Activated T-cell treated with anti-CD3 and anti-CD28 coated beads, Interleukin-2, amount 50 U/mL, for 24 hours (primary cell): ENCODE data around the gene KCNAB3.

Source experiments
- DNase-seq: peaks from one replicate; pipeline ENCODE4 v3.0.0-alpha.2; 2020
- H3K27ac Mint-ChIP-seq: 2 replicates; pipeline ENCODE4 v1.8.0; 2020; ENCODE audit warnings: mild to moderate bottlenecking, mixed read lengths
- H3K27me3 Mint-ChIP-seq: 2 replicates; pipeline ENCODE4 v1.8.0; 2020; ENCODE audit warnings: mixed read lengths
- H3K36me3 Mint-ChIP-seq: 2 replicates; pipeline ENCODE4 v1.8.0; 2020; ENCODE audit warnings: low read depth, mixed read lengths
- H3K4me1 Mint-ChIP-seq: 2 replicates; pipeline ENCODE4 v1.8.0; 2020; ENCODE audit warnings: low read depth, mixed read lengths
- H3K4me3 Mint-ChIP-seq: 2 replicates; pipeline ENCODE4 v1.8.0; 2020; ENCODE audit warnings: mild to moderate bottlenecking, moderate library complexity, mixed read lengths
- H3K9me3 Mint-ChIP-seq: 2 replicates; pipeline ENCODE4 v1.8.0; 2020; ENCODE audit warnings: mixed read lengths

The KCNAB3 gene

GRCh38 chr17:7897773-7898172 lies 31.9 kb downstream of the KCNAB3 start:
- Mint-ChIP-seq H3K4me1 (peaks cover 16% of the 10 kb centered on the region), H3K36me3 (peaks cover 95% of the 10 kb centered on the region), H3K4me3 (no peak overlapping the region), H3K9me3 (no peaks in the 10 kb centered on the region), H3K27ac (peak overlapping the region; percentile 81), H3K27me3 (no peaks in the 10 kb centered on the region)
- DNase-seq: peak; percentile 28

GRCh38 chr17:7897090-7897489 lies 32.6 kb downstream of the KCNAB3 start:
- no peak overlapping the region for H3K4me3 Mint-ChIP-seq
- peaks cover 94% of the 10 kb centered on the region for H3K36me3 Mint-ChIP-seq
- peak overlapping the region; percentile 81 for H3K27ac Mint-ChIP-seq
- H3K27me3 Mint-ChIP-seq: no peaks in the 10 kb centered on the region
- peaks cover 16% of the 10 kb centered on the region for H3K4me1 Mint-ChIP-seq
- DNase-seq: peak; percentile 13
- no peaks in the 10 kb centered on the region for H3K9me3 Mint-ChIP-seq

GRCh38 chr17:7894866-7895265 lies 34.8 kb downstream of the KCNAB3 start:
- Mint-ChIP-seq H3K9me3 (no peaks in the 10 kb centered on the region), H3K27ac (peak overlapping the region; percentile 39), H3K27me3 (no peaks in the 10 kb centered on the region), H3K36me3 (peaks cover 95% of the 10 kb centered on the region), H3K4me3 (no peak overlapping the region), H3K4me1 (peaks cover 23% of the 10 kb centered on the region)
- DNase-seq: peak; percentile 20

- Mint-ChIP-seq H3K36me3 (peaks cover 95% of the 10 kb centered on the region), H3K4me3 (no peak overlapping the region), H3K27ac (peak overlapping the region; percentile 65), H3K27me3 (no peaks in the 10 kb centered on the region), H3K4me1 (peaks cover 23% of the 10 kb centered on the region), H3K9me3 (no peaks in the 10 kb centered on the region)
- DNase-seq: peak; percentile 19
Observed at GRCh38 chr17:7894226-7894625, 35.4 kb downstream of the KCNAB3 start.

GRCh38 chr17:7893187-7893880 lies 36.3 kb downstream of the KCNAB3 start:
- no peaks in the 10 kb centered on the region for H3K27me3 Mint-ChIP-seq
- DNase-seq: no peak
- no peak overlapping the region for H3K4me3 Mint-ChIP-seq
- H3K4me1 Mint-ChIP-seq: peaks cover 23% of the 10 kb centered on the region
- no peaks in the 10 kb centered on the region for H3K9me3 Mint-ChIP-seq
- peak overlapping the region; percentile 65 for H3K27ac Mint-ChIP-seq
- peaks cover 88% of the 10 kb centered on the region for H3K36me3 Mint-ChIP-seq

- H3K4me1 Mint-ChIP-seq: peaks cover 8% of the 10 kb centered on the region
- H3K36me3 Mint-ChIP-seq: peaks cover 62% of the 10 kb centered on the region
- H3K27ac Mint-ChIP-seq: no peak overlapping the region
- DNase-seq: no peak
- no peaks in the 10 kb centered on the region for H3K9me3 Mint-ChIP-seq
- no peaks in the 10 kb centered on the region for H3K27me3 Mint-ChIP-seq
- H3K4me3 Mint-ChIP-seq: no peak overlapping the region
Observed at GRCh38 chr17:7889166-7889955, 40.3 kb downstream of the KCNAB3 start.

GRCh38 chr17:7888184-7888920 lies 41.3 kb downstream of the KCNAB3 start, which contains the start of gene CHD3:
CHD3 (plus strand) TSS chr17:7888789; CDS start chr17:7889001, 212 bp downstream.
- Mint-ChIP-seq H3K9me3 (no peaks in the 10 kb centered on the region), H3K4me1 (peaks cover 10% of the 10 kb centered on the region), H3K27ac (no peak within 1 kb of the TSS), H3K27me3 (no peaks in the 10 kb centered on the region), H3K36me3 (peaks cover 52% of the 10 kb centered on the region), H3K4me3 (no peak within 1 kb of the TSS)
- DNase-seq: peak; percentile 77

GRCh38 chr17:7887482-7888183 lies 42.0 kb downstream of the KCNAB3 start:
- DNase-seq: peak; percentile 86
- H3K9me3 Mint-ChIP-seq: no peaks in the 10 kb centered on the region
- no peaks in the 10 kb centered on the region for H3K27me3 Mint-ChIP-seq
- H3K27ac Mint-ChIP-seq: no peak overlapping the region
- H3K36me3 Mint-ChIP-seq: peaks cover 46% of the 10 kb centered on the region
- H3K4me1 Mint-ChIP-seq: peaks cover 10% of the 10 kb centered on the region
- H3K4me3 Mint-ChIP-seq: no peak overlapping the region

GRCh38 chr17:7887038-7887481 lies 42.6 kb downstream of the KCNAB3 start:
- Mint-ChIP-seq H3K27ac (no peak overlapping the region), H3K4me3 (no peak overlapping the region), H3K36me3 (peaks cover 43% of the 10 kb centered on the region), H3K4me1 (peaks cover 10% of the 10 kb centered on the region), H3K27me3 (no peaks in the 10 kb centered on the region), H3K9me3 (no peaks in the 10 kb centered on the region)
- no peak for DNase-seq

- peak; percentile 72 for DNase-seq
- Mint-ChIP-seq H3K27me3 (no peaks in the 10 kb centered on the region), H3K27ac (no peak overlapping the region), H3K36me3 (peaks cover 36% of the 10 kb centered on the region), H3K4me3 (no peak overlapping the region), H3K4me1 (peaks cover 10% of the 10 kb centered on the region), H3K9me3 (no peaks in the 10 kb centered on the region)
Observed at GRCh38 chr17:7886227-7887037, 43.2 kb downstream of the KCNAB3 start.

- Mint-ChIP-seq H3K4me1 (peaks cover 10% of the 10 kb centered on the region), H3K27me3 (no peaks in the 10 kb centered on the region), H3K27ac (peak overlapping the region; percentile 49), H3K36me3 (peaks cover 28% of the 10 kb centered on the region), H3K4me3 (no peak overlapping the region), H3K9me3 (no peaks in the 10 kb centered on the region)
- peak; percentile 75 for DNase-seq
Observed at GRCh38 chr17:7885367-7886226, 44.1 kb downstream of the KCNAB3 start.

- Mint-ChIP-seq H3K9me3 (no peaks in the 10 kb centered on the region), H3K4me3 (peak overlapping the region; percentile 67), H3K27ac (peak overlapping the region; percentile 75), H3K36me3 (peaks cover 20% of the 10 kb centered on the region), H3K4me1 (peaks cover 3% of the 10 kb centered on the region), H3K27me3 (no peaks in the 10 kb centered on the region)
- peak; percentile 69 for DNase-seq
Observed at GRCh38 chr17:7884581-7885366, 44.9 kb downstream of the KCNAB3 start.
